GM18909 (cell line): ENCODE data around the gene POU2AF2.
"Not testable (repeated sequence)": the region's sequence is repeated elsewhere in the genome, so short reads cannot be mapped to it uniquely, and the experiment has no call there.

Source experiments
- ATAC-seq: cut with Tn5 transposase; IDR thresholded peaks from one replicate; pipeline ENCODE4 v1.9.1; 2021; ENCODE audit warnings: mild to moderate bottlenecking; ENCODE audit not compliant: unreplicated experiment, poor library complexity

The POU2AF2 gene

GRCh38 chr11:111253630-111254029, 8.1 kb downstream of the POU2AF2 start:
- ATAC-seq: no peak

- no peak for ATAC-seq
Observed at GRCh38 chr11:111258046-111258445, 12.5 kb downstream of the POU2AF2 start.

- no peak for ATAC-seq
Observed at GRCh38 chr11:111259896-111260295, 14.4 kb downstream of the POU2AF2 start.

- ATAC-seq: no peak
Observed at GRCh38 chr11:111260811-111261210, 15.3 kb downstream of the POU2AF2 start.

- ATAC-seq: no peak
Observed at GRCh38 chr11:111264646-111265045, 19.1 kb downstream of the POU2AF2 start.

- ATAC-seq: no peak
Observed at GRCh38 chr11:111265421-111265820, 19.9 kb downstream of the POU2AF2 start.

GRCh38 chr11:111268303-111268702, 22.8 kb downstream of the POU2AF2 start:
- not testable (repeated sequence) for ATAC-seq

DNA sequence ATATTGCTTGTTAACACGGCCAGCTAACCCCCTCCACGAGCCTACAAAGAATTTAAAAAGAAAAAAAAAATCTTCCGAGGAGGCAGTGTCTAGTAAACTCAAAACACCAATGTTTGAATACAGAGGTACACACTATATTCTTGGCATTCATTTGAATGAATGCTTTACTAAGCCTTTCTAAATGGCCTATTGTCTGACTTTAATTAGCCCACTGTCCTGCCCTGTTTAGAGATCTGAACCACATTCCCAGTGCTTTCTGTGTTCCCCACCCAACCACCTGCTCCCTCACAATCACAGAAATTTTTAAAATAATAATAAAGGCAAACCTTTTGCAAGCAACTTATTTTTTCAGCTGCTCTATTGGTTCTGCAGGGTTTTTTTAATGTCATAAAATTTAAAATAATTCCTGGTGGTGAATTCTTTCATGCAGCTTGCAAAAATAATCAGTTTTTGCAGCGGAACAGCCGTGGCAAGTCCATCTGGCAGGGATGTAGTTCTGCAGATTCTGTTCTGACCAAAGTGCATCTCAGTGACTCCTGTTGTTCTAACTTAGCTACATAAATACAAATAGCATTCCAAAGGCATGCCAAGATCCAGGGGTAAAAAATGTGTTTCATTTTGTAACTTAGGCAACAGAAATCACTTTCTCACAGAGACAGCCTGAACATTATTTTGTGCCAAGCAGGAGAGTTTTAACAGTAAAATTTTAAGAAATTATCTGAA, 23.8 kb downstream of the POU2AF2 start:
- ATAC-seq: no peak

GRCh38 chr11:111272420-111272819, 26.9 kb downstream of the POU2AF2 start:
- ATAC-seq: no peak

DNA sequence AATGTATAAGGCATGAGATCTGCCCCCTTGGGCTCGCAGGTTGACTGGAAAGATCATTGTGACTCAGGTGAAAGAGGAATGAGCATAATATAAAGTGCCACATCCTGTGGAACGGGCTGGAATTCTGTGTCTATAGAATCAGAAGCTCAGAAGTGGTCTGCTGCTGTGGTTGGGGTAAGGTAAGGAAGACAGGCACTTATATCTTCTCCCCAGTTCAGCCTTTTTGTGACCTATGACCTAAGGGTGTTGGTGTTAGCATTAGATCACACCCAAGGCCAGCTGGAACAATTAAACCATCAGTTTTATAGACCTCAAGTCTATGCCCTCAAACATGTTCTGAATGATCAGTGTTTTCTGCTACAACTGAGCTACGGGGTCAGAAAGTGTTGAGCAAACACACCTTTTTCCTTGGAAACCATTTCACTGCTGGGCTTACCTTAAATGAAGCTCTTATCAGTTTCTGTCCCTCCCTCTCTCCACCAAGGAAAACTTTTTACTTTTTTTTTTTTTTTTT, 37.1 kb downstream of the POU2AF2 start:
- ATAC-seq: no peak

DNA sequence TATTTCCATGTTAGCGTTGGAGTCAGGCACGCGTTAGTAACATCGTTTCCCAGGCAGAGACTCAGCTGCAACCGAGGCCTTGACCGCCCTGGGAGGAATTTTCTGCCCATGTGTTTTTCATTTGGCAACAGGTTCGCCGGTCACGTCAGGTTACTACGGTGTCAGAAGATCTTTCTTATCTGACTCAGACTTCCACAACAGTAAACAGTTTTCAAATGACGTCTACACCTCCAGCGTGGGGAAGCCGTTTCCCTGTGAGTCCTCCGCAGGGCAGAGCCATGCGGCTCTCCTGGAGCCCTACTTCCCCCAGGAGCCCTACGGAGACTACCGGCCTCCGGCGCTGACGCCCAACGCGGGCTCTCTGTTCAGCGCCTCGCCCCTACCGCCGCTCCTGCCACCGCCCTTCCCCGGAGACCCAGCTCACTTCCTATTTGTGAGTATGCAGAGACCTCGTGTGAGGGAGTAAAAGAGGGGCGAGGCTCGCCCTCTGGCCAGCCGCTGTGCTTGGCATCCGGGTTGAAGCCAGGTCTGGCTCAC, 38.5 kb downstream of the POU2AF2 start:
- no peak for ATAC-seq

DNA sequence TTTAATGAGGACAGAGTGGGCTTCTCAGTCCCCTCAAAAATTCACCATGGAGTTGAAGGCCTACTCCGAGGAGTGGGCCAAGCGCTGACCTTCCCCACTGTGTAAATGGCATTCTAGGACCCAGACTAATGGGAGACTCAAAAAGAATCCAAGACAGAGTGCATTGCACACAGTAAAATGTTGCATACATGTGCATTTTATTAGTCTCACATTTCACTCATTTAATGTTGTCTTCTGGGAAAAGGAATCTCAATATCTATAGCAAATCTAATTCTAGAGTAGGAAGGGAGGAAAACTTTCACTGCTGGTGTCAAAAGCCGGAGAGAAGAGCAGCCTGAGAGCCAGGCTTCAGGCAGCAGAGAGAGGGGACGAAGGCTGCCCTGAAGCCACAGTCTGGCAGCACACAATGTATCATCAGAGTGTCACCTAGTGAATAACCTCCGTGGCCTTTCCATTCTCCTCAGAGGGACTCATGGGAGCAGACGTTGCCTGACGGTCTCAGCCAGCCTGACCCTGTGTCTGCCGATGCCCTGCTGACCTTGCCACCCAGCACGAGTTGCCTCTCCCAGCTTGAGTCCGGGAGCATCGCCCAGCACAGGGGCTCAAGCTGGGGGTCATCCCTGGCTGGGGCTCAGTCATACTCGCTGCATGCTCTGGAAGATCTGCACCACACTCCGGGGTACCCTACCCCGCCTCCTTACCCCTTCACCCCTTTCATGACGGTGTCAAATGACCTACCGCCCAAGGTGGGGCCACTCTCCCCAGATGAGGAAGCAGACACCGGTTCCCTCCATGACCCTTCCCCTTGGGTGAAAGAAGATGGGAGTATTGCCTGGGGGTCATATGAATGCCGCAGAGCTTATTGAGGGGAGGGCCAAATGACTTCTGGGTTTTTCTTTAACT, 39.9 kb downstream of the POU2AF2 start:
- ATAC-seq: no peak

DNA sequence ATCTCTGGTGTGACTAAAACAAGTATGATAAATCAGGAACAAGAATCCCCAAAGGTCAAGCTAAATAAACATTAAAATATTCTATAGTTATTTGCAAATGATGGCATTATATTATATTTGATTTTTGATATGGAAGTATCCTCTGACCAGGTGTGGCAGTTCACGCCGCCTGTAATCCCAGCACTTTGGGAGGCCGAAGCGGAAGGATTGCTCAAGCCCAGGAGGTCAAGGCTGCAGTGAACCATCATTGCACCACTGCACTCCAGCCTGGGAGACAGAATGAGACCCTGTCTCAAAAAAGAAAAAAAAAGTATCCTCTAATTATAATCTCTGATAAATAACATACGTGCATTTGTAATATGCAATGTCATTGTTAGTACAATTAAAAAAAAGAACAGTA, 46.2 kb downstream of the POU2AF2 start:
- no peak for ATAC-seq

- ATAC-seq: not testable (repeated sequence)
Observed at GRCh38 chr11:111292408-111292807, 46.9 kb downstream of the POU2AF2 start.

- ATAC-seq: no peak
Observed at GRCh38 chr11:111296196-111296595, 50.7 kb downstream of the POU2AF2 start.

DNA sequence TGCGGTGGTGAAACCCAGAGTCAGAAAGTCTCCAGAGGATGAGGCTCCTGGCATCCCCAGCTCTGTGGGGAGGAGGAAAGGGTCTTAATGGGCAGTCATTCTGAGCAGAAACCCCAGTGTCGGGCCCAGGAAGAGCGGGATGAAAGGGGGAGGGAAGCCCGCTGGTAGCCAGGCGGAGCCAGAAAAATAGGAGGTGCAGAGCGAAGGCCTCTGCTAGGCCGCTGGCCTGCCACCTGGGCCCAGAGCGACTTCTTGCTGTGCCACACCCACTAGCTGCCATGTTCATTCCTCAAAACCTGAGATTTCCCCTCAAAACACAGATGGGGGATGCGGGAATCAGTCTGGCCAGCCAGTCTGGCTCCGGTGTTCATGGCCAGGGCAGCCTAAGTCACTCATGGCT, 52.2 kb downstream of the POU2AF2 start:
- ATAC-seq: no peak

DNA sequence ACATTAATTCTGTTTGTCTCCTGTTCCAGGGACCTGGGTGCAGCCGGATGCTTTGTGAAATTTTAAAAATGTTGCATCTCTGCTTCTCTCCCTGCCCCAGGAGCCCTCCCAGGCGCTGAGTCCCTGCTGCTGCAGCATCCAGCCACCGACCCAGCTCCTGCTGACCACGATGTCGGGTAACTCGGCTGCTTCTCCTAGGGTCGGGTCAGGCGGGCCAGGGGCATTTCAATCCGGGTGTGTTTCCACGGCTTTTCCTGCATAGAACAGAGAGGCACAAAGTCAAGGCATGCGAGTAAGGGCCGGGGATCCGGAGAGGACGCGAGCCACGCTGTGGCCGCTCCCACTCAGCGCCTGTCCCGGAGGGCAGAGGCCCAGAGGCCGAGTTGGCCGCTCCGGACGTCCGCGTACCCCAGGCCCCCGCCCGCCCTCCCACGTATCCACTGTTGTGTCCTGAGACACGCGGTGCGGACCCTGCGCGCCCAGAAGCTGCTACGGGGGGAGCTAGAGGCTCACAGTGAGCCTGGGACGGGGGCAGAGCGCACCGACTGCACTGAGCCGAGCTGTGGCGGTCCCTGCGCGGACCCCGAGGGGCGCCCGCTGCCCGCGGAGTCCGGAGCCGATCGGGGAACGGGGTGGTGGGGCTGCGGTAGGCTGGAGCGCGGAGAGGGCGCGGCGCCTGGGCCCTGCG, 53.0 kb downstream of the POU2AF2 start, which contains the start of gene POU2AF3:
Gene POU2AF3 (plus strand): TSS at position 134 of the 688 bp plus-strand sequence. CDS start 36 bp downstream, at position 170.
- no peak for ATAC-seq

DNA sequence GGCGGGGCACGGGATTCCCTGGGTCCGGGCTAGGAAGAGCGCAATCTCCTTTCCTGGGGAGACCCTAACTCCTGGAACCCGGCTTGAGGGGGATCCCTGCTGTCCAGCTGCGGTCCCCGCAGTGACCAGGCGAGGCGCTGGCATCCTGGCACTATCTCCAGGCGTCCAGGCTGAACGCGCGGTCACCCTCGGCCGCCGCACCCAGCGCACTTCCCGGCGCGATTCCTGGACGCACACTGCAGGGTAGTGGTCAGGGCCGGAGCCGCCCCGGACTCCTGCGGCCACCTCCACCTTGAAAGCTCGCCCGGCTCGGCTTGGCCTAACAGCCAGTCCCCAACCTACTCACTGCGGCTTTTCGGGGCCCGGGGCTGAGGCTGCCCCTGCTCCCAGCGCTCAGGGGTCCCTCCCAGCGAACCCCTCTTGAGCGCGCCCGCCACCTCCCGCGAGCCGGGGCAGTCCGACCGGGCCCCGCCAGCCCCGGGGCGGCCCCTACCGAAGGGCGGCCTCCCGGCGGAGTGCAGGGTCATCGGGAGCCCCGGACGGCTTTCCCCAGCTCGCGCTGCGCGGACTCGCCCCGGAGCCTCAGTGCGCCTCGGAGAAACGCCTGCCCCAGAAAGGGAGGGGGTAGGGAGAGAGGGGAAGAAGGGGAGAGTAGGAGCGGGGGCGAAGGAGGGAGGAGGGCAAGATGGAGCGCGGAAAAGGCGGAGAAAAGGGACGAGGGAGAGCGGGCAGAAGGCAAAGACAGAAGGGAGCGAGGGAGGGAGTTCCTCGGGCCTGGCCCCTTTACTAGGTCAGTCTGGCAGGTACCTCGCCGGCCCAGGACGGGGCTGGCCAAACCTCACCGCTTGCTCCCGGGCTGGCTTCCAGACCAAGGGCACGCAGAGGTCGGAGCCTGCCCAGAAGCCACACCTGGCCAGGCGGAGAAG, 53.8 kb downstream of the POU2AF2 start:
- ATAC-seq: peak; percentile 62

- no peak for ATAC-seq
Observed at GRCh38 chr11:111300569-111300968, 55.0 kb downstream of the POU2AF2 start.
